Measurements from ENCODE around the gene LDLRAD4.

Gene LDLRAD4

GRCh38 chr18:13456736-13457271, 238.2 kb downstream of the LDLRAD4 start:
- no peak overlapping the region for H3K4me3 ChIP-seq (replicated peaks; ENCODE audit: insufficient read depth, low read length)
- DNase-seq (ENCODE audit: low read depth in 1 of 2, low spot score in 1 of 2): no peak
- H3K27ac ChIP-seq (replicated peaks): no peak overlapping the region
- H3K27me3 ChIP-seq (ENCODE audit: insufficient read depth, poor library complexity, severe bottlenecking): no peaks in the 10 kb centered on the region
- no peak for TF ChIP-seq CTCF (IDR thresholded peaks at IDR 0.05; ENCODE audit: insufficient read depth, low read length)
- no peak for TF ChIP-seq GABPA (IDR thresholded peaks at IDR 0.05; ENCODE audit: low read depth)
- no peak for TF ChIP-seq SPI1 (IDR thresholded peaks at IDR 0.05; ENCODE audit: borderline replicate concordance, low read depth)
- TF ChIP-seq POLR2AphosphoS5 (IDR thresholded peaks at IDR 0.05; ENCODE audit: low read depth): no peak
- no peak for TF ChIP-seq REST (IDR thresholded peaks at IDR 0.05; ENCODE audit: insufficient replicate concordance, low read depth)

GRCh38 chr18:13457327-13457726, 238.8 kb downstream of the LDLRAD4 start:
- no peak overlapping the region for H3K4me3 ChIP-seq (replicated peaks; ENCODE audit: insufficient read depth, low read length)
- DNase-seq (ENCODE audit: low read depth in 1 of 2, low spot score in 1 of 2): no peak
- no peak for TF ChIP-seq CTCF (IDR thresholded peaks at IDR 0.05; ENCODE audit: insufficient read depth, low read length)
- TF ChIP-seq REST (IDR thresholded peaks at IDR 0.05; ENCODE audit: insufficient replicate concordance, low read depth): no peak
- no peak for TF ChIP-seq POLR2AphosphoS5 (IDR thresholded peaks at IDR 0.05; ENCODE audit: low read depth)
- TF ChIP-seq GABPA (IDR thresholded peaks at IDR 0.05; ENCODE audit: low read depth): no peak
- no peak for TF ChIP-seq SPI1 (IDR thresholded peaks at IDR 0.05; ENCODE audit: borderline replicate concordance, low read depth)
- no peak overlapping the region for H3K27ac ChIP-seq (replicated peaks)
- no peaks in the 10 kb centered on the region for H3K27me3 ChIP-seq (ENCODE audit: insufficient read depth, poor library complexity, severe bottlenecking)

GRCh38 chr18:13460946-13461345, 242.4 kb downstream of the LDLRAD4 start:
- Histone ChIP-seq H3K27me3 (ENCODE audit: insufficient read depth, poor library complexity, severe bottlenecking) (no peaks in the 10 kb centered on the region), H3K4me3 (replicated peaks; ENCODE audit: insufficient read depth, low read length) (no peak overlapping the region), H3K27ac (replicated peaks) (no peak overlapping the region)
- DNase-seq (ENCODE audit: low read depth in 1 of 2, low spot score in 1 of 2): no peak
- TF ChIP-seq GABPA (IDR thresholded peaks at IDR 0.05; ENCODE audit: low read depth) (no peak), REST (IDR thresholded peaks at IDR 0.05; ENCODE audit: insufficient replicate concordance, low read depth) (no peak), SPI1 (IDR thresholded peaks at IDR 0.05; ENCODE audit: borderline replicate concordance, low read depth) (no peak), POLR2AphosphoS5 (IDR thresholded peaks at IDR 0.05; ENCODE audit: low read depth) (no peak), CTCF (IDR thresholded peaks at IDR 0.05; ENCODE audit: insufficient read depth, low read length) (no peak)

Measured in HL-60 (cell line).